PC-9 (cell line): Measurements from ENCODE around the gene UCMA. TPM values are rescaled to one million over a fixed set of nuclear protein-coding genes. Genes with fewer than 3 reads are reported as not detected.

Source experiments
- BruUV-seq: library from RNA; stranded (reverse); fragments of 400-500 nt; replicated peaks from 2 replicates; lab custom pipeline; 2021; lab: Mats Ljungman, UMichigan
- CTCF ChIA-PET: fragments of 300-600 bp; sonication (Branson Sonifier 250); formaldehyde crosslinking; loops from one replicate; lab custom pipeline; 2022; ENCODE audit warnings: antibody characterized with exemption; lab: Charles Lee
- POLR2A ChIA-PET: fragments of 300-600 bp; sonication (Branson Sonifier 250); formaldehyde crosslinking; loops from one replicate; lab custom pipeline; 2022; ENCODE audit warnings: antibody characterized with exemption; ENCODE audit not compliant: unreplicated experiment; lab: Charles Lee
- DNase-seq, 2 experiments: peaks; one replicate each; pipeline versions ENCODE4 v3.0.0 to v3.0.0-alpha.2; 2015 to 2022; ENCODE audit warnings: mixed read lengths in 1 of 2
- H2AFZ ChIP-seq: fragments of 200-600 bp; sonication (generic); 2 replicates; pipeline ENCODE4 v1.8.1; 2017; ENCODE audit warnings: antibody characterized with exemption
- H3F3A ChIP-seq: fragments of 200-600 bp; sonication (generic); 2 replicates; pipeline ENCODE4 v1.8.1; 2017; ENCODE audit warnings: antibody characterized with exemption, mild to moderate bottlenecking, low read depth; ENCODE audit not compliant: insufficient read depth
- H3K27ac ChIP-seq: fragments of 200-600 bp; sonication (generic); 2 replicates; pipeline ENCODE4 v1.6.1; 2016; ENCODE audit warnings: mixed run types
- H3K27me3 ChIP-seq: fragments of 200-600 bp; sonication (generic); 2 replicates; pipeline ENCODE4 v1.6.1; 2016; ENCODE audit warnings: low read depth, mixed run types; ENCODE audit not compliant: insufficient read depth
- H3K36me3 ChIP-seq: fragments of 200-600 bp; sonication (generic); 2 replicates; pipeline ENCODE4 v1.6.1; 2016; ENCODE audit warnings: low read depth, mixed run types
- H3K4me1 ChIP-seq: fragments of 200-600 bp; sonication (generic); replicated peaks from 2 replicates; pipeline ENCODE4 v1.6.1; 2016; ENCODE audit warnings: mixed run types; ENCODE audit not compliant: insufficient read depth
- H3K4me2 ChIP-seq: fragments of 200-600 bp; sonication (generic); 2 replicates; pipeline ENCODE4 v1.6.1; 2017; ENCODE audit warnings: mixed run types
- H3K4me3 ChIP-seq: fragments of 200-600 bp; sonication (generic); 2 replicates; pipeline ENCODE4 v1.6.1; 2016; ENCODE audit warnings: mixed run types
- H3K79me2 ChIP-seq: fragments of 200-600 bp; sonication (generic); 2 replicates; pipeline ENCODE4 v1.6.1; 2017; ENCODE audit warnings: low read depth, mixed run types
- H3K9me2 ChIP-seq: fragments of 200-600 bp; sonication (generic); 2 replicates; pipeline ENCODE4 v1.8.1; 2017; ENCODE audit warnings: mild to moderate bottlenecking; ENCODE audit not compliant: insufficient read depth
- H3K9me3 ChIP-seq: fragments of 200-600 bp; sonication (generic); 2 replicates; pipeline ENCODE4 v1.8.1; 2016; ENCODE audit warnings: low read depth; ENCODE audit not compliant: insufficient read depth
- H4K20me1 ChIP-seq: fragments of 200-600 bp; sonication (generic); 2 replicates; pipeline ENCODE4 v1.8.1; 2017; ENCODE audit not compliant: insufficient read depth
- CTCF ChIP-seq: fragments of 200-600 bp; sonication (generic); conservative IDR thresholded peaks from 2 replicates; pipeline ENCODE4 v1.6.1; 2017; ENCODE audit warnings: mixed run types, antibody characterized with exemption, mild to moderate bottlenecking, moderate library complexity
- EZH2 ChIP-seq: fragments of 200-600 bp; sonication (generic); IDR thresholded peaks from 2 replicates; pipeline ENCODE4 v1.8.0; 2017; ENCODE audit warnings: antibody characterized with exemption, low read depth
- intact Hi-C: fragments of 100-400 bp; cut with micrococcal nuclease; formaldehyde crosslinking; loops from one replicate; pipeline ENCODE4 v1.10.0; 2022; ENCODE audit not compliant: unreplicated experiment
- total RNA-seq: library from RNA; stranded (reverse); gene quantifications from 2 replicates; pipeline ENCODE4 v1.2.3, GENCODE V29; 2021

Gene UCMA
- total RNA-seq, 1 experiment from 2014 or later, result not detected

GRCh38 chr10:13262433-13262832, 28.3 kb upstream of the UCMA start:
- Histone ChIP-seq H3K9me3 (no peaks in the 10 kb centered on the region), H4K20me1 (no peaks in the 10 kb centered on the region), H3K4me2 (no peak overlapping the region), H3K27ac (no peak overlapping the region), H3K36me3 (no peaks in the 10 kb centered on the region), H3K9me2 (no peaks in the 10 kb centered on the region), H3K4me1 (no peaks in the 10 kb centered on the region), H3F3A (no peaks in the 10 kb centered on the region), H2AFZ (no peak overlapping the region), H3K79me2 (no peaks in the 10 kb centered on the region), H3K4me3 (no peak overlapping the region), H3K27me3 (peaks cover 3% of the 10 kb centered on the region)
- BruUV-seq, result no TSS peak
- TF ChIP-seq EZH2 (no peak), CTCF (no peak)
- intact Hi-C loops, result no loop called here
- no peak for DNase-seq
- CTCF ChIA-PET, result no interaction called here
- POLR2A ChIA-PET, result interaction anchor here (0.6 kb wide), 1 partner anchor 33 kb away, joined by 5 read pairs; no protein-coding TSS in a partner anchor

DNA sequence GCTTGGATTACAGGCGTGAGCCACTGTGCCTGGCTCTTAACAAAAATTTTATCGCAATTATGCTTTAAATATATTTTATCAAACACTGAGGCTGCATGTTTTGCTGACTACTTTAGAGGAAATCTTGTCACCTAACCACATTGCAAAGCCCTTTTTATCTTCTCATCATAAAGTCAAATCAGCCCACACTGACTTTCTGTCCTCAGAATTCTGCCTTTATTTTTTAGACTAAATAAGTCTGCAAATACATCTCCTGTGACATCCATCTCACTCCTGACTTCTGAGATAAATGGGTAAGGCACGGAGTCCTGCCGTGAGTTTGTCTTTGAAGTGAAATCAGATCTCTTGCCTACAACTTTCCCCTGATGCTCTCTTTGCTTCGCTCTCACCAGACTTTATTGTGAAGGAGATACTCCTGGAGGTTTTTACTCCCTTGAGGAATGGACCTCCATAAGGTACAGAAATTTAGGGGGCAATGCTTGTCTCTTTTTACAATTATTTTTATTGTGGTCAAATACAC, 23.5 kb upstream of the UCMA start:
- DNase-seq, result no peak
- no peaks in the 10 kb centered on the region for H3K79me2 ChIP-seq
- H3K36me3 ChIP-seq, result no peaks in the 10 kb centered on the region
- intact Hi-C loops, result no loop called here
- no peaks in the 10 kb centered on the region for H4K20me1 ChIP-seq
- CTCF ChIA-PET, result no interaction called here
- no peak overlapping the region for H3K4me3 ChIP-seq
- TF ChIP-seq CTCF (no peak), EZH2 (no peak)
- no peaks in the 10 kb centered on the region for H3K4me1 ChIP-seq
- H3K4me2 ChIP-seq, result no peak overlapping the region
- H3K9me2 ChIP-seq, result no peaks in the 10 kb centered on the region
- POLR2A ChIA-PET, result no interaction called here
- BruUV-seq, result no TSS peak
- H3K27ac ChIP-seq, result no peak overlapping the region
- H3F3A ChIP-seq, result no peaks in the 10 kb centered on the region
- H2AFZ ChIP-seq, result no peak overlapping the region
- no peaks in the 10 kb centered on the region; the same call in 1 of the 2 replicates for H3K27me3 ChIP-seq
- H3K9me3 ChIP-seq, result no peaks in the 10 kb centered on the region

DNA sequence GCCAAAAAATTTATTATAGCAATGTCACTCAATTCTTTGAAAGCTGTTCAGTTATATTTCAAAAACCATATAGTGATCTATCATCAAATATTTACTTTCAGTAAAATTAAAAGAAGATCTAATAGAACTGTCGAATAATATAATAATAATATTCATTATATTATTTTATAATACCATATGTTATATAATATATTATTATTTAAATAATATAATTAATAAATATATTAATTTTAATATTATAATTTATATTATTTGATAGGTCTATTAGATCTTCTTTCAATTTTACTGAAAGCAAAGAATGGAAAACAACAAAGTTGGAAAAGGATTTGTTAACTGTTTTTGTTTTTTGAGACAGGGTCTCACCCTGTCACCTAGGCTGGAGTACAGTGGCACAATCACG, 22.5 kb upstream of the UCMA start:
- intact Hi-C loops, result no loop called here
- Histone ChIP-seq H3K4me3 (no peak overlapping the region), H4K20me1 (no peaks in the 10 kb centered on the region), H3K4me1 (no peaks in the 10 kb centered on the region), H3K4me2 (no peak overlapping the region), H3K9me2 (no peaks in the 10 kb centered on the region), H2AFZ (no peak overlapping the region), H3K27me3 (no peaks in the 10 kb centered on the region), H3K36me3 (no peaks in the 10 kb centered on the region), H3F3A (no peaks in the 10 kb centered on the region), H3K79me2 (no peaks in the 10 kb centered on the region), H3K9me3 (no peaks in the 10 kb centered on the region), H3K27ac (no peak overlapping the region)
- no peak for TF ChIP-seq EZH2
- no peak for TF ChIP-seq CTCF
- ChIA-PET POLR2A (no interaction called here), CTCF (no interaction called here)
- BruUV-seq, result no TSS peak
- no peak for DNase-seq
